GM12892 (cell line): ENCODE measurements around the gene LPCAT4.

Source experiments
- POLR2A ChIP-seq: IDR thresholded peaks from 2 replicates; pipeline ENCODE4 v1.6.1; 2011; ENCODE audit warnings: low read depth, low read length, control low read depth
- POLR2AphosphoS5 ChIP-seq: IDR thresholded peaks from 2 replicates; pipeline ENCODE4 v1.6.1; 2011; ENCODE audit warnings: low read depth, low read length, control low read depth
- TAF1 ChIP-seq: IDR thresholded peaks from 2 replicates; pipeline ENCODE4 v1.6.1; 2011; ENCODE audit warnings: low read depth, mild to moderate bottlenecking, control low read depth, low read length, borderline replicate concordance

GRCh38 chr15:34364041-34364440 lies 3.0 kb downstream of the LPCAT4 start:
- TF ChIP-seq POLR2AphosphoS5 (no peak), POLR2A (no peak), TAF1 (no peak)
